Astrocyte of the cerebellum (primary cell): ENCODE measurements around the gene VSX2.

Experiments
- DNase-seq: peaks from one replicate; pipeline ENCODE4 v3.0.0-alpha.2; 2011; ENCODE audit warnings: low read depth
- H3K4me3 ChIP-seq: 2 replicates; pipeline ENCODE4 v1.5.1; 2011; ENCODE audit warnings: mild to moderate bottlenecking, low read depth, low read length, moderate library complexity
- in situ Hi-C: cut with HindIII; loops from 2 replicates; pipeline ENCODE4 v1.10.0; 2017; ENCODE audit warnings: low sequenced_read_pairs
- TF ChIP-seq, protein P1 (sequence below): IDR thresholded peaks from 2 replicates; pipeline ENCODE4 v1.5.1; 2012; ENCODE audit warnings: low read length, low read depth, moderate library complexity, mild to moderate bottlenecking; ENCODE audit errors: missing control alignments

VSX2 gene

DNA sequence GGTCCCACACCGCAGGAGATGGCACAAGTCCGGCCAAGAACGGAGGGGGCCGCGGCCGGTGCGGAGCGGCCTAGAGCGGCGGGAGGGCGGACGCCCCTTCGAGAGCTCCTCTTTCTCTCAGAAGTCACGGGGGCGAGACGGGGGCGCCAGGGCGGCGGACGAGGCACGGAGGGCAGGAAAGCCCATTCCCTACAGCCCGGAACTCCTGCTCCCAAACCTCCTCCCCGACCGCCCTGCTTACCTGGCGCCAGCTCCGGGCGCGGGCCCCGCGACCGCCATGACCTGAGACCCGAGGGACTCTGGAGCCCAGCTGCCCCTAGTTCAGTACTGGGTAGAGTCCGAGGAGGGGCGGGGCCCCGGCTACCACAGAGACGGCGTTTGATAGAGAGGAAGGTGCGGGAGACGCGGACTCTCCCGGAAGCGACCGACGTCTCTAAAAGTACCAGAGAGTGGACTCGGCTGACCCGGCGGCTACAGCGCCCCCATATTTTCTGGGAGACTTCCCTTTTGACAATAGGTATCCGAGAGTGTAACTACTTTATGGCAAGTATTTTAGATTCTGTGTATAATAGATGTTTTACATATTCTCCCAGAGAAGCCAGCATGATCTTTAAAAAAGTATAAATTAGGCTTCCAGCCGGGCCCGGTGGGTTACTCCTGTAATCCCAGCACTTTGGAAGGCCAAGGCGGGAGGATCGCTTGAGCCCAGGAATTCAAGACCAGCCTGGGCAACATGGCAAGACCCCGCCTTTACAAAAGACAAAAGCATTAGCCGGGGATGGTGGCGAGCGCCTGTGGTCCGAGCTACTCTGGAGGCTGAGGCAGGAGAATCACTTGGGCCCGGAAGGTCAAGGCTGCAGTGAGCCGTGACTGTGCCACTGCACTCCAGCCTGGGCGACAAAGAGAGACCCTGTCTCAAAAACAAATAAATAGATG lies 63.7 kb downstream of the VSX2 start, which contains the start of gene ABCD4:
Gene ABCD4 (minus strand): TSS at position 301 of the 936 bp plus-strand sequence. CDS start 22 bp downstream, at position 279.
- TF ChIP-seq, protein P1, sequence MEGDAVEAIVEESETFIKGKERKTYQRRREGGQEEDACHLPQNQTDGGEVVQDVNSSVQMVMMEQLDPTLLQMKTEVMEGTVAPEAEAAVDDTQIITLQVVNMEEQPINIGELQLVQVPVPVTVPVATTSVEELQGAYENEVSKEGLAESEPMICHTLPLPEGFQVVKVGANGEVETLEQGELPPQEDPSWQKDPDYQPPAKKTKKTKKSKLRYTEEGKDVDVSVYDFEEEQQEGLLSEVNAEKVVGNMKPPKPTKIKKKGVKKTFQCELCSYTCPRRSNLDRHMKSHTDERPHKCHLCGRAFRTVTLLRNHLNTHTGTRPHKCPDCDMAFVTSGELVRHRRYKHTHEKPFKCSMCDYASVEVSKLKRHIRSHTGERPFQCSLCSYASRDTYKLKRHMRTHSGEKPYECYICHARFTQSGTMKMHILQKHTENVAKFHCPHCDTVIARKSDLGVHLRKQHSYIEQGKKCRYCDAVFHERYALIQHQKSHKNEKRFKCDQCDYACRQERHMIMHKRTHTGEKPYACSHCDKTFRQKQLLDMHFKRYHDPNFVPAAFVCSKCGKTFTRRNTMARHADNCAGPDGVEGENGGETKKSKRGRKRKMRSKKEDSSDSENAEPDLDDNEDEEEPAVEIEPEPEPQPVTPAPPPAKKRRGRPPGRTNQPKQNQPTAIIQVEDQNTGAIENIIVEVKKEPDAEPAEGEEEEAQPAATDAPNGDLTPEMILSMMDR = peak; percentile 40
- in situ Hi-C loops = no loop called here
- peak; percentile 76 for DNase-seq
- H3K4me3 ChIP-seq = peak within 1 kb of the TSS; percentile 76

DNA sequence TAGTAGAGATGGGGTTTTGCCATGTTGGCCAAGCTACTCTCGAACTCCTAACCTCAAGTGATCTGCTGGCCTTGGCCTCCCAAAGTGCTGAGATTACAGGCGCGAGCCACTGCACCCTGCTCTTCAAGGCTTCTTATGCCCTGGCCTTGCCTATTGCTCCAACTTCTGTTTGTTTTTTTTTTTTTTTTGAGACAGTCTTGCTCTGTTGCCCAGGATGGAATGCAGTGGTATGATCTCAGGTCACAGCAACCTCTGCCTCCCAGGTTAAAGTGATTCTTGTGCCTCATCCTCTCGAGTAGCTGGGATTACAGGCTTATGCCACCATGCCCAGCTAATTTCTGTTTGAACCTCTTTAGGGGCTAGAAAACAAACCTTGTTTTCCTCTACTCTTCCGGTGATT lies 69.4 kb downstream of the VSX2 start:
- no peak overlapping the region for H3K4me3 ChIP-seq
- DNase-seq = no peak
- TF ChIP-seq, protein P1 = no peak
- in situ Hi-C loops = no loop called here

DNA sequence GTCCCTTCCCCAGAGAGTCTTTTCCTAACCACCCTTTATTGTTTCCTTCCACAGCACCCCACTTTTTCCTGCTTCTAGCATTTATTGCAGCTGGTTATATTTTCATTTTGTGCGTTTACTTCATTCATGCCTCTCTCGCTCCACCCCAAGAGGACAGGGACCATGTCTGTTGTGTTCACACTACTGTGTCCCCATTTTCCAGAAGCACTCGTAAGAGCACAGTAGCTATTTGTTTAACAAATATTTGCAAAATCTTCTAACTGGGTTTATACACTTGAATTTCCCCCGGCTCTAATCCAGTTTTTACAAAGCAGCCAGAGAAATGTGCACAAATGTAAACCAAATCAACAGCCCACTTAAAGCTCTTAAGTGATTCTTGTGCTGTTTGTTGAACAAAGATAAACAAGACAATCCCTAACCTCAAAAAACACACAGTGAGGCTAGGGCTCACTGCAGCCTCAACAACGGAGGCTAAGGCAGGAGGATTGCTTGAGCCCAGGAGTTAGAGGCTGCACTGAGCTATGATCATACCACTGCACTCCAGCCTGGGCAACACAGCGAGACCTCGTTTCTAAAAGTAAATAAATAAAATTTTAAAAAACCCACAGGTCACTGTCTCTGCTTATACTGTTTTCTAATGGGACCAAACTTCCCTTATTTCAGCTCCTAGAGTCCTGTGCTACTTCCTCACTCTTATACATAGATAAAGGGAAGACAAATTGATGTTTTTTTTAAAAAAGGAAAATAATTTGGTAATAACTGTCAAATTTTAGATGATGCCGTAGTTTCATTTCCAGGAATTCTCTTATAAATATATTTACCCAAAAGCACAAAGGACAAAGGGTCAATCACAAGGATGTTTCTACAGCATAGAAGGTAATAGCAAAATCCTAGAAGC lies 70.1 kb downstream of the VSX2 start:
- DNase-seq = no peak

DNA sequence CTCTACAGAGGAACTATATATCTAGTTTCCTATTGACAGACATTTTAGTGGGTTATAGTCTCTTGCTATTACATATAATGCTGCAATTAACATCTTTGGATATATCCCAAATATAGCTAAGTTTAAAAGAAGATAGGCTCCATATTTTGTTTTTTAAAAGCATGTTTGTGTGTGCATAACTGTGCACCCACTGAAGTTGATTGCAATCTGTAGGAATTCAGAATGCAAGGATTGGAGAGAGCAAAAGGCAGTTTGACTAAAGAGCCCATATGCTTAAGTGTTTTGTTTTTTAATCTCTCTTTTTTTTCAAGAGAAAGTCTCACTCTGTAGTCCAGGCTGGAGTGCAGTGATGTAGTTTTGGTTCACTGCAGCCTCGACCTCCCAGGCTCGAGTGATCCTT lies 72.9 kb downstream of the VSX2 start:
- in situ Hi-C loops = no loop called here

More for the DNA sequence above, 70.1 kb downstream of the VSX2 start:
- TF ChIP-seq, protein P1 = no peak
- H3K4me3 ChIP-seq = no peak overlapping the region
- in situ Hi-C loops = no loop called here

More for the DNA sequence above, 72.9 kb downstream of the VSX2 start:
- DNase-seq = no peak
- H3K4me3 ChIP-seq = no peak overlapping the region
- TF ChIP-seq, protein P1 = no peak
